ENCODE results near the gene TBC1D16. TPM values are rescaled to one million over a fixed set of nuclear protein-coding genes. Genes with fewer than 3 reads are reported as not detected.

The TBC1D16 gene
- total and polyA plus RNA-seq, 7 donors = 1.7 to 11.4 (median 6.5) TPM

- ATAC-seq (peak; percentile 3 to 31 (median 24)), DNase-seq (peak in 1 of 2 donors; percentile 30)
- Histone ChIP-seq H3K36me3 (ENCODE audit: insufficient read depth in 1 of 2, low read depth in 1 of 2) (no peaks in the 10 kb centered on the region), H3K27ac (peak overlapping the region; percentile 85), H3K27me3 (ENCODE audit: insufficient read depth in 3 of 3, low read length in 2 of 3) (peaks cover 0 to 32% (median 4%) of the 10 kb centered on the region in 3 donors), H3K4me3 (peak overlapping the region; percentile 89), H3K9me3 (no peaks in the 10 kb centered on the region), H3K4me1 (peaks cover 11% of the 10 kb centered on the region)
- intact Hi-C loops (cut with DNase I) = no loop called here
- WGBS, 3 donors = 3 to 4% (median 4%) methylated on average over 40 to 52 of the region's 52 CpGs
- no peak for TF ChIP-seq CTCF (IDR thresholded peaks at IDR 0.05)
These were observed 1.2 kb upstream of the TBC1D16 start for GRCh38 chr17:80036715-80037477.

GRCh38 chr17:80035937-80036714, 454 bp upstream of the TBC1D16 start, which contains the start of gene CCDC40:
TSS of gene CCDC40 (plus strand) at chr17:80036642. CDS start at chr17:80036663, 21 bp downstream.
- intact Hi-C loops (cut with DNase I) = no loop called here
- TF ChIP-seq CTCF (IDR thresholded peaks at IDR 0.05) = peak; percentile 29
- Histone ChIP-seq H3K4me3 (peak within 1 kb of the TSS; percentile 89), H3K27me3 (ENCODE audit: insufficient read depth in 3 of 3, low read length in 2 of 3) (peaks cover 0 to 39% (median 4%) of the 10 kb centered on the region in 3 donors), H3K36me3 (ENCODE audit: insufficient read depth in 1 of 2, low read depth in 1 of 2) (no peaks in the 10 kb centered on the region), H3K27ac (peak within 1 kb of the TSS; percentile 85), H3K4me1 (peaks cover 11% of the 10 kb centered on the region), H3K9me3 (no peaks in the 10 kb centered on the region)
- WGBS, 3 donors = 0 to 1% (median 0%) methylated on average over 58 to 89 of the region's 89 CpGs
- ATAC-seq (peak; percentile 91 to 94 (median 92)), DNase-seq (peak; percentile 86 to 91)

GRCh38 chr17:80034791-80035686, 633 bp downstream of the TBC1D16 start:
- peak in 1 of 2 donors; percentile 46 for DNase-seq
- no peak for ATAC-seq
- H3K36me3 ChIP-seq (ENCODE audit: insufficient read depth in 1 of 2, low read depth in 1 of 2) = no peaks in the 10 kb centered on the region
- peak overlapping the region; percentile 50 for H3K27ac ChIP-seq
- peaks cover 0 to 46% (median 4%) of the 10 kb centered on the region in 3 donors for H3K27me3 ChIP-seq (ENCODE audit: insufficient read depth in 3 of 3, low read length in 2 of 3)
- 3 to 5% (median 3%) methylated on average over 49 to 55 of the region's 55 CpGs for WGBS, 3 donors
- H3K9me3 ChIP-seq = no peaks in the 10 kb centered on the region
- TF ChIP-seq CTCF (IDR thresholded peaks at IDR 0.05) = no peak
- H3K4me3 ChIP-seq = peak overlapping the region; percentile 89
- peaks cover 11% of the 10 kb centered on the region for H3K4me1 ChIP-seq
- intact Hi-C loops (cut with DNase I) = no loop called here

- H3K9me3 ChIP-seq = no peaks in the 10 kb centered on the region
- ATAC-seq = no peak
- intact Hi-C loops (cut with DNase I) = no loop called here
- no peaks in the 10 kb centered on the region for H3K36me3 ChIP-seq (ENCODE audit: insufficient read depth in 1 of 2, low read depth in 1 of 2)
- DNase-seq = no peak
- TF ChIP-seq CTCF (IDR thresholded peaks at IDR 0.05) = no peak
- H3K4me3 ChIP-seq = no peak overlapping the region
- H3K27ac ChIP-seq = no peak overlapping the region
- WGBS, 3 donors = 85 to 96% (median 88%) methylated on average over 4 of the region's 4 CpGs
- peaks cover 17% of the 10 kb centered on the region for H3K4me1 ChIP-seq
- peaks cover 0 to 58% (median 4%) of the 10 kb centered on the region in 3 donors for H3K27me3 ChIP-seq (ENCODE audit: insufficient read depth in 3 of 3, low read length in 2 of 3)
These were observed 1.8 kb downstream of the TBC1D16 start for GRCh38 chr17:80033840-80034239.
